NCI-H446 treated with DMSO at 0.1 percent for 48 hours (cell line): Measurements from ENCODE around the gene MEGF10.
"Not testable (repeated sequence)": the region's sequence is repeated elsewhere in the genome, so short reads cannot be mapped to it uniquely, and the experiment has no call there.

Experiments
- DNase-seq: peaks from one replicate; lab custom pipeline; 2025; lab: John Stamatoyannopoulos, UW

Gene MEGF10

DNA sequence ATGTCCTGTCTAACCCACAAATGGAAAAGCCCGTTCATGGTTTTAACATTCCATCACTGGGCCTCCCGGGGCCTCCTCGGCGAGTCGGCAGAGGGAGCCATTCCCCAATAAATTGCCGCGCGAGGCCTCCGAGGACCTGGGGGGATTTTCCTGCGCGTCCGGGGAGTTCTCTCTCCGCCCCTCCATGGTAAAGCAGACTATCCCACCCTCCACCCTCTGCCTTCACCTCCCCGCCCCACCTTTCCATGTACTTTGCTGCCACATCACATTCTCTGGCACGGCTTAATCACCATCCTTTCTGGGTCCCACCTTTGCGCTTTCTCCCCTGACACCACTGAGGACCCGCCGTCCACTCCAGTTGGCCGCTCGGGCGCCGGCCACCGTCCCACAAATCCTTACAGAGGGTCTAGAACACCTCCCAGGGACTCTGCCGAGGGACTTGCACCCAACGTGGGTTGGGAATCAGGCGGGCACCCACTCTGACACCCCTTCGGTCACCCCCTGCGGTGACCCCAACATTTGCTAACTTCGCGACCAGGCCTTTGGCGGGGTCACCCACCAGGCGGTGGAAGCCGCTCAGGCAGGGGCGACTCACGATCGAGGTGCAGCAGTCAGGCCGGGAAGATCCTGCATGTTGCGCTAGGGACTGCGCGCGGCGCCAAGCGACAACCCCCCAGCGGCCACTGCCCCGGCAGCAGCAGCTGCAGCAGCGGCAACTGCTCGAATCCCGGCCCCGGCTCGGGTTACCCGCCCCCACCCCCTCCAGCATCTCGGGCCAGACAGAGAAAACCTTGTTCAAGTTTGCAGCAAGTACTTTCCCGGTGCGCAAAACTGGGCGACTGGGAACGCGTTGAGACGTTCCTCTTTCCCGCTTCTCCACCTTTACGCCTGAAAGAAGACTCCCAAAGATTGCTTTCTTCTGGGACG lies at the start of gene MEGF10:
Gene MEGF10, plus strand, starts transcription at position 778 of the 927 bp plus-strand sequence. CDS start 40,513 bp downstream, outside the sequence.
- no peak for DNase-seq

DNA sequence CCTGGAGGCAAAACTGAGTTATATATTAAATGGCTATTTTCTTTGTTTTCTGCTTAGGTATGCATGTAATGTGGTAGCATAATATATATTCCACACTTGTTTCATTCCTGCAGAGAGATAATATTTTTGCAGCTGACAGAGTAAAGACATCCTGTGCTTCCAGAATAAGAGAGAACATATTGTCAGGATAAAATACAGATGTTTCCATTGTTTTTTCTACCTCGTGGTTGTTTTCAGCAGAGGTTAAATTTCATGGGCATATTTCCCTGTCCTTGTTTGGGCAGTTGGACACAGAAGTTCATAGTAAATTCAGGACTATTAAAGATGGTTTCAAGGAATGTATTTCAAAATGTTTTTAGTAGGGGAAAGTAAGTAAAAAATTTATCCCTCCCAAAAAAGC lies 47.6 kb upstream of the MEGF10 start:
- DNase-seq, result no peak

GRCh38 chr5:127254729-127255284 lies 35.8 kb upstream of the MEGF10 start:
- no peak for DNase-seq

DNA sequence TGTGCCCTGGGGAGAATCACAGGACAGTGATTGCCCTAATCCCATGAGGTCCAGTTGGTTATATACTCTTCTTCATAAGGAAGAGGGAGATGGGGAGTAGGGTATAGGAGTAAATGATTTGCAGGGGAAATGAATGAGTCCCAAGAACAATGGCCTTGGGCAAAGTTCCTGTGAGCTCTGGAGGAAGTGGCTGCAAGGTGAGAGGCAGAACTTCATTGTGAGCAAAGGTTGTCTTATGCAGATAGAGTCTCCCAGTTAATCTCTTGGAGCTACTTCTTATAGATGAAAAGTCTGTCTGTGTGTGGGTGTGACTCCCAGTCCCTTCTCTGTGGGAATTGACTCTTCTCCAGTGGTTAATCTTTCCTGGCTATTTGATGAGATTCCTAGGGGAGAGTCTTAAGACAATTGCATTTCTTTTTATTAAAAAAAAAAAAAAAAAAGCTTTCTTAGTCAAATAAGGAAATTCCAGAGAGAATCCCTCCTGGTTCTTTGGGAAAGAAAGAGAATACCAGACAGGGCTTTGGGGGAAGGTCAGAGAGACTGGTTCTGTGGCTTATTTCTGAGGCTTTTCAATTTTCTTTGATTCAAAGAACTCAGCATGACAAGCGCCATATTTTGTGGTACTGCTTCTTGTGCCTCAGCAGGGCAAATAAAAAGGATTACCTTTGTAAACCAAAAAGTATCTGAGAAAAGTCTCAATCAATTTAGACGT lies 33.6 kb upstream of the MEGF10 start:
- DNase-seq, result no peak

GRCh38 chr5:127260686-127261085 lies 29.9 kb upstream of the MEGF10 start:
- DNase-seq, result no peak

DNA sequence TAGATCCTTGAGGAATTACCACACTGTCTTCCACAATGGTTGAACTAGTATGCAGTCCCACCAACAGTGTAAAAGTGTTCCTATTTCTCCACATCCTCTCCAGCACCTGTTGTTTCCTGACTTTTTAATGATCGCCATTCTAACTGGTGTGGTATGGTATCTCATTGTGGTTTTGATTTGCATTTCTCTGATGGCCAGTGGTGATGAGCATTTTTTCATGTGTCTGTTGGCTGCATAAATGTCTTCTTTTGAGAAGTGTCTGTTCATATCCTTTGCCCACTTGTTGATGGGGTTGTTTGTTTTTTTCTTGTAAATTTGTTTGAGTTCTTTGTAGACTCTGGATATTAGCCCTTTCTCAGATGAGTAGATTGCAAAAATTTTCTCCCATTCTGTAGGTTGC lies 25.1 kb upstream of the MEGF10 start:
- not testable (repeated sequence) for DNase-seq

DNA sequence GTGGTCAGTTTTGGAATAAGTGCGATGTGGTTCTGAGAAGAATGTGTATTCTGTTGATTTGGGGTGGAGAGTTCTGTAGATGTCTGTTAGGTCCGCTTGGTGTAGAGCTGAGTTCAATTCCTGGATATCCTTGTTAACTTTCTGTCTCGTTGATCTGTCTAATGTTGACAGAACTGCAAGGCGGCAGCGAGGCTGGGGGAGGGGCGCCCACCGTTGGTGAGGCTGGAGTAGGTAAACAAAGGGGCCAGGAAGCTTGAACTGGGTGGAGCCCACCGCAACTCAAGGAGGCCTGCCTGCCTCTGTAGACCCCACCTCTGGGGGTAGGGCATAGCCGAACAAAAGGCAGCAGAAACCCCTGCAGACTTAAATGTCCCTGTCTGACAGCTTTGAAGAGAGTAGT lies 22.3 kb upstream of the MEGF10 start:
- not testable (repeated sequence) for DNase-seq

DNA sequence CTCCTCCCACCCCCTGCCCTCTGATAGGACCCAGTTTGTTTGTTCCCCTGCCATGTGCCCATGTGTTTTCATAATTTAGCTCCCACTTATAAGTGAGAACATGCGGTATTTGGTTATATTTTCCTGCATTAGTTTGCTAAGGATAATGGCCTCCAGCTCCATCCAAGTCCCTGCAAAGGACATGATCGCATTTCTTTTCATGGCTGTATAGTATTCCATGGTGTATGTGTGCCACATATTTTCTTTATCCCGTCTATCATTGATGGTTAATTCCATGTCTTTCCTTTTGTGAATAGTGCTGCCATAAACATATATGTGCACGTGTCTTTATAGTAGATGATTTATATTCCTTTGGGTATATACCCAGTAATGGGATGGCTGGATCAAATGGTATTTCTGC lies 19.9 kb upstream of the MEGF10 start:
- not testable (repeated sequence) for DNase-seq

- no peak for DNase-seq
These were observed 14.9 kb upstream of the MEGF10 start for GRCh38 chr5:127275641-127276193.

DNA sequence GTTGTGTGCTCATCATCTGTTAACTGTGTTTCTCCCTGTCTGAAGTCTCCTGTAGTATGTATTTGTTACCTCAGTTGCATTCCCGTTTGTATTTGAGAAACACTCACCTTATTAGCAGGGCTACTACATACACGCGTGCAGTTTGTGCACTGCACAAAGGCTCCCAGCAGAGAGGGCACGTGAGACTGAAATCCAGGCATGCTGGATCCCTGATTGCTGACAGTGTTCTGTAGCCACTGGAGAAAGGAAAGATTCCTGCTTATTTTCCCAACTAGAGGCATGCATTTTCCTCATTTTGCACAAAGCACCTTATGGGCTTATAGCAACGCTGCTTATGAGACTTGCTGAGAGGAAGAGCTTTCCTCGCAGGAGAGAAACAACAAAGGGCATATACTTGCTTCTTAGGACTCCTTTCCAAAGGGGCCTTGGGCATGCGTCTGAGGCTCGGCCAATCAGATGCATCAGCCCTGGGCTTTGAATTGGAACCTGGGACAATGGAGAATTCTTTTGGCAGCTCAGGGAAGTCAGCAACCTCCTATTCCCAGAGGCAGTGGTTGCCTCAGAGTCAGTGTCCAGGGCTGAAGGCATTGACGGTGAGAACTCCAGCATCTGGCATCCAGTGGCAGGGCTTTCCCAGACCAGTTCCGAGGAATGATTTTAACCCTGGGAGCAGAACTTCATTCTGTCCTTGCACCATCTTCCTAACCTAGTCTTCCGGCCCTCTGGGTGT lies 9.9 kb upstream of the MEGF10 start:
- DNase-seq, result no peak

- DNase-seq, result no peak
These were observed 9.0 kb upstream of the MEGF10 start for GRCh38 chr5:127281609-127282008.

- DNase-seq, result no peak
These were observed 1.9 kb upstream of the MEGF10 start for GRCh38 chr5:127288676-127289075.

DNA sequence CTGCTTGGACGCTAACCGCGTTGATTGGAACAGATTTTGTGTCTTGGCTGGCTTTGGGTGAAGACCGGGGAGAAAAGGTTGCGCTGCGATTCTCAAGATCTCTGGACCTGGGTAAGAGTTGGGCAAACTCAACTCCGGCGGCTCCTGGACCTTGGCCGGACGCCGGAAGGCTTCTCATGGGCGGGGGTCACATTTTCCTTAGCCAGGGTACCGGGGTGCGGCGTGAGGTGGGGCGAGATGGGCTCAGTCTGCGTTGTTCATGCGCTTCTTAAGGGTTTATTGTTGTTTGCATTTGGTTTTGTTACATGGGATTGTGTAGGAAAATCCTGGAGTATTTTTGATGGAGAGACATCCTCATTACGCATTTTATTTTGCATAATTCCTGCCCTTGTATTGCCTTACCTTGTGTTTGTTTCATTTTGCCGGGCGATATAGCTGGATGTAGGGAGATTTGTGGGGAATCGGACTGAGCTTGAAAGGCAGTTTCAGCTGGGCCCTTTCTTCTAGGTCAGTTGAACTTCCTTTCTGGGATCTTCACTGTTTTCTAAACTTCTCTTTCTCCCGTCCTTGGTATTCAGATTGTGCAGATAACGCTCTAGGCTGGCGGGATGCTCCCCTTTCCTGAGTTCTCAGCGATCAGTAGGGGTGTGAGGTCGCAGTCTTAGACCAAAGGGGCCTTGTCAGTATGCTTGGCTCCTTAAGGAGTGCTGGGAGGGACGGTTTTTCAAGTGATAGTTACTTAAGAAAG lies 524 bp downstream of the MEGF10 start:
- no peak for DNase-seq

GRCh38 chr5:127292030-127292735 lies 1.6 kb downstream of the MEGF10 start:
- DNase-seq, result no peak

DNA sequence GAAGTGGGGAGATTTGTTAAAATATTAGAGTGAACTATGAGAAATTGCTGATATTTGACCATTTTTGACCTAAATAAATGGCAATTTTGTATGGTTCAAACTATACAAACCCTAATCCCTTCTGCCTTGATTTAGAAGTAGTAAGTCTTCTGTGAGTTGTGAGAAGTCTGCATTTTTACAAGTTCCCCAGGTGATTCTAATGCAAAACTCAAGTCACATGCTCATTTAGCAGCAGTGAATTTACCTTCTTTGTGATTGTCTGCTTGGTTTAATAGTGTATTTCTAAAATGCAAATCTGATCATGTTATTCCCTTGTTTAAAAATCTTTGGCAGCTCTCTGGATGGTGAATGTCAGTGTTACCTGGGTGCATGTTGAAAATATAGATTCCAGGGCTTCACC lies 2.8 kb downstream of the MEGF10 start:
- DNase-seq, result no peak

DNA sequence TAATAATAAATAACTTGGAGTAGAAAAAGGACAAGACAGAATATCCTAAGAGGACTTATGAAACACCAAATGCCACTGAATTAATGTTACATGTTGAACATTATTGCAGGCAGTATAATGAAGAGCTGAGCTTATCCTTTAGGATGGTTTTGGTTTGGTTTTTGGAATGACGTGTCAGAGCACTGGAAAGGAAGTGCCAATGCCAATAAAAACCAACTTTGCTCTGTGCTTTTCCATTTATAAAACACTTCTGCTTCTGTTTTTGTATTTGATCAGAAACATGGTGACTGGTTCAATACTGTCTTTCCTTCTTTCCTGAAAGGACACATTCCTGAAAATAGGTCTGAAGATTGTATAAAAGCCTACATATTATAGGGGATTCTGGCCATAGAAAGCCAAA lies 4.2 kb downstream of the MEGF10 start:
- no peak for DNase-seq

DNA sequence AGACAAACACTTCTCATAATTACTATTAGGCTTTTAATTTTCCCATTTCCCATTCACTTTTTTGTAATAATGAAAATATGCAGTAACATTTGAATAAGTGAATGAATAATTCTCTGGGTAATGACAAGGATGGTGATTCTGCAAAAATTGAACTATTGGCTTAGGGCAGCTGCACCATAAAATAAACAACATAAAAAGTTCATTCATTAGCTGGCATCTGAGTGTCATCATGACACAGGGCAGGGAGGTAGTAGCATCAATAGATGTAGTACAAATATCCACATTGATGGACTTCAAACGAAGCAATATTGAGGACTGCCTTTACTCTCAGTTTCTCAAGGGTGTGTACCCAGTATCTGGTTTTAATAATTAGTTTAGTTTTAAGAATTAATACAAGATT lies 4.9 kb downstream of the MEGF10 start:
- DNase-seq, result no peak

GRCh38 chr5:127296321-127296720 lies 5.7 kb downstream of the MEGF10 start:
- DNase-seq, result no peak

DNA sequence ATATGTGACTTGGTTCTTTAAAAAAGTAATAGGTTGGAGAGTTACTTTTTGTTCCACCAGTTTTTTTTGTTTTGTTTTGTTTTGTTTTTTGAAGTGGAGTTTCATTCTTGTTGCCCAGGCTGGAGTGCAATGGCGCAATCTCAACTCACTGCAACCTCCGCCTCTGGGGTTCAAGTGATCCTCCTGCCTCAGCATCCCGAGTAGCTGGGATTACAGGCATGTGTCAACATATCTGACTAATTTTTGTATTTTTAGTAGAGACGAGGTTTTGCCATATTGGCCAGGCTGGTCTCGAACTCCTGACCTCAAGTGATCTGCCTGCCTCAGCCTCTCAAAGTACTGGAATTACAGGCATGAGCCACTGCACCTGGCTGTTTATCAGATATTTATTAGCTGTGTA lies 6.3 kb downstream of the MEGF10 start:
- not testable (repeated sequence) for DNase-seq

GRCh38 chr5:127297348-127298035 lies 6.9 kb downstream of the MEGF10 start:
- DNase-seq, result no peak
